GM12878 (cell line): ENCODE measurements around the gene MPV17L. TPM values are rescaled to one million over a fixed set of nuclear protein-coding genes. Genes with fewer than 3 reads are reported as not detected.

Experiments
- polyA plus RNA-seq, 11 experiments: library from polyadenylated mRNA; depleted of rRNA in 4 of 11; unstranded in 6 of 11; stranded (reverse) in 5 of 11; fragments of >200 nt; fragmentation: Nextera tagmentation in 4 of 11; fragmentation: Illumina TruSeq in 1 of 11; extraction: Ambion mirVana in 4 of 11; extraction: Trizol in 1 of 11; gene quantifications; 1 replicate in 1 of 11; 2 replicates in 10 of 11; pipeline versions ENCODE4 v1.2.1 to v1.2.3, GENCODE V29; 2011 to 2016; ENCODE audit warnings: inconsistent platforms in 2 of 11, missing spikeins in 2 of 11, low read depth in 1 of 11
- total RNA-seq, 4 experiments: library from RNA; depleted of rRNA in 3 of 4; stranded (reverse); fragments of >200 nt in 3 of 4; fragmentation: Illumina TruSeq in 1 of 4; extraction: Trizol in 1 of 4; gene quantifications; 2 replicates each; pipeline versions ENCODE4 v1.2.1 to v1.2.3, GENCODE V29; 2013 to 2021

MPV17L gene
- total and polyA plus RNA-seq, 10 of the 15 experiments (the other 5 are each of a cell fraction or from before 2014, with no cell fraction given), result 0.02 to 0.10 (median 0.05) TPM; not detected in 5

Other genes with a start within 250 kb of the MPV17L start
- gene NPIPA5, start 17.5 kb upstream of the MPV17L start, total RNA-seq (2014; rRNA removed), result 1.2 and 3.0 TPM in 2 replicates
- 5.2 and 5.5 TPM in 2 replicates for gene NPIPA5, start 17.5 kb upstream of the MPV17L start, total RNA-seq (2014; rRNA removed; fragmentation: Illumina TruSeq; extraction: Trizol)
- 3.7 and 3.8 TPM in 2 replicates for gene NPIPA5, start 17.5 kb upstream of the MPV17L start, total RNA-seq (2021)
- gene NPIPA5, start 17.5 kb upstream of the MPV17L start, polyA plus RNA-seq (2011; rRNA removed), result 8.6 and 10.7 TPM in 2 replicates
- gene NPIPA5, start 17.5 kb upstream of the MPV17L start, polyA plus RNA-seq (2014; fragmentation: Illumina TruSeq; extraction: Trizol), result 12.1 and 23.7 TPM in 2 replicates
- gene NPIPA5, start 17.5 kb upstream of the MPV17L start, polyA plus RNA-seq (2014; fragmentation: Nextera tagmentation; extraction: Ambion mirVana), result 1 to 10 TPM; 2.8 to 3.4 TPM
- 5.4 and 6.7 TPM in 2 replicates for gene NPIPA5, start 17.5 kb upstream of the MPV17L start, polyA plus RNA-seq (2014; rRNA removed)
- gene NPIPA5, start 17.5 kb upstream of the MPV17L start, polyA plus RNA-seq (2016; fragmentation: Nextera tagmentation; extraction: Ambion mirVana), result 1 to 10 TPM; 1.8 to 2.7 TPM
- 0.17 and 0.38 TPM in 2 replicates for gene BMERB1, start 38.8 kb downstream of the MPV17L start, total RNA-seq (2014; rRNA removed)
- gene BMERB1, start 38.8 kb downstream of the MPV17L start, total RNA-seq (2014; rRNA removed; fragmentation: Illumina TruSeq; extraction: Trizol), result 0.40 and 0.51 TPM in 2 replicates
- gene BMERB1, start 38.8 kb downstream of the MPV17L start, total RNA-seq (2021), result 0.27 and 0.44 TPM in 2 replicates
- gene BMERB1, start 38.8 kb downstream of the MPV17L start, polyA plus RNA-seq (2011; rRNA removed), result 0.30 and 0.55 TPM in 2 replicates
- 0.26 and 0.30 TPM in 2 replicates for gene BMERB1, start 38.8 kb downstream of the MPV17L start, polyA plus RNA-seq (2014; fragmentation: Illumina TruSeq; extraction: Trizol)
- gene BMERB1, start 38.8 kb downstream of the MPV17L start, polyA plus RNA-seq (2014; fragmentation: Nextera tagmentation; extraction: Ambion mirVana), result under 1 TPM; 0.05 to 0.07 TPM
- 0.37 and 0.49 TPM in 2 replicates for gene BMERB1, start 38.8 kb downstream of the MPV17L start, polyA plus RNA-seq (2014; rRNA removed)
- under 1 TPM; 0.43 to 0.68 TPM for gene BMERB1, start 38.8 kb downstream of the MPV17L start, polyA plus RNA-seq (2016; fragmentation: Nextera tagmentation; extraction: Ambion mirVana)
- gene MARF1, start 247.4 kb downstream of the MPV17L start, total RNA-seq (2014; rRNA removed), result 11.7 and 13.8 TPM in 2 replicates
- 13.0 and 13.5 TPM in 2 replicates for gene MARF1, start 247.4 kb downstream of the MPV17L start, total RNA-seq (2014; rRNA removed; fragmentation: Illumina TruSeq; extraction: Trizol)
- gene MARF1, start 247.4 kb downstream of the MPV17L start, total RNA-seq (2021), result 40.1 and 41.6 TPM in 2 replicates
- gene MARF1, start 247.4 kb downstream of the MPV17L start, polyA plus RNA-seq (2011; rRNA removed), result 21.4 and 24.1 TPM in 2 replicates
- 23.8 and 27.7 TPM in 2 replicates for gene MARF1, start 247.4 kb downstream of the MPV17L start, polyA plus RNA-seq (2014; fragmentation: Illumina TruSeq; extraction: Trizol)
- 1 to 10 TPM; 4.5 to 5.9 TPM for gene MARF1, start 247.4 kb downstream of the MPV17L start, polyA plus RNA-seq (2014; fragmentation: Nextera tagmentation; extraction: Ambion mirVana)
- 19.1 and 20.7 TPM in 2 replicates for gene MARF1, start 247.4 kb downstream of the MPV17L start, polyA plus RNA-seq (2014; rRNA removed)
- gene MARF1, start 247.4 kb downstream of the MPV17L start, polyA plus RNA-seq (2016; fragmentation: Nextera tagmentation; extraction: Ambion mirVana), result 10 to 100 TPM; 13.4 to 14.3 TPM